Erythroblast (primary cell): ENCODE measurements around the gene HSDL1.

Experiments used
- DNase-seq, 2 experiments: peaks; one replicate each; lab custom pipeline; 2025; lab: John Stamatoyannopoulos, UW
- GATA1 ChIP-seq: IDR thresholded peaks from 2 replicates; pipeline ENCODE4 v1.6.1; 2011; ENCODE audit warnings: low read depth, mild to moderate bottlenecking, control low read depth, low read length, moderate library complexity
- POLR2A ChIP-seq: IDR thresholded peaks from 2 replicates; pipeline ENCODE4 v1.6.1; 2011; ENCODE audit warnings: mild to moderate bottlenecking, low read length

Gene HSDL1

GRCh38 chr16:84165746-84166145 lies 20.8 kb upstream of the HSDL1 start:
- DNase-seq = no peak
- TF ChIP-seq POLR2A (no peak), GATA1 (no peak)

DNA sequence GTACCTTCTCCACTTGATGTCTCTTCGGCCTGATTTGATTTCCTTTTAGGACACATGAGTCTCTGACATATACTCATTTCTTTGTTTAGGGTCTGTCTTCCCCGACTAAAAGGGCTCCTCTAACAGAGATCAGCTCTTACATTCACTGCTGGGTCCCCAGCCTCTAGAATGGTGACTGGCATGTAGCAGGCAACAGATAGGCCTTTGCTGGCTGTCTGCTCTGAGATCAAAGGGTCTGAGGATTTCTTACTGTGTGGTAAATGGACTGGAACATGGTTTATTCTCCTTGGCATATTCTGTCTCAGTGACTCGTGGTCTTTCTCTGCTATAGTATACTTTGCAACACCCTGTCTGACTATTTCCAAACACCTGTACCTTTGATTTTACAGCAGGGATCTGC lies 16.8 kb upstream of the HSDL1 start:
- TF ChIP-seq GATA1 = no peak
- no peak for TF ChIP-seq POLR2A

GRCh38 chr16:84161037-84161436 lies 16.1 kb upstream of the HSDL1 start:
- TF ChIP-seq GATA1 (no peak), POLR2A (no peak)

More for the DNA sequence above, 16.8 kb upstream of the HSDL1 start:
- no peak for DNase-seq

GRCh38 chr16:84159800-84160199 lies 14.8 kb upstream of the HSDL1 start:
- TF ChIP-seq GATA1 = no peak

More at GRCh38 chr16:84161037-84161436, 16.1 kb upstream of the HSDL1 start:
- no peak for DNase-seq

DNA sequence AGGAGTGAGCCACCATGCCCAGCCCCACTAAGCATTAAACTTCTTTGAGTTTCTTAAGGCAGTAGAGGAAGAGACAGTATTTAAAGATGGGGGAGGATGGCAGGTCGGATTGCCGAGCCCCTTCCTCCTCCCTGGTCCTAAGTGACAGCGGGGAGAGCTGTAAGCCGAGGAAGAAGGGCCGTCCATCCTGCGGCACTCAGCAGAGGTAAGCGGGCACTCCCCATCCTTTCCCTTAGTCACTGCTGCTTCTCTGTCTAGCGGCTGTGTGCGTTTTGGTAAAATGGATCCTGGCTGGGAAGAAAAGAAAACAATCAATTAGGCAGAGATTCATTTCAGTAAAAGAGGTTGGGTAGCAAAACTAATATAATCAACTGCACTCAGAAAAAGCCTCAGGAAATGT lies 14.0 kb upstream of the HSDL1 start:
- TF ChIP-seq POLR2A (no peak), GATA1 (no peak)
- DNase-seq = no peak

More at GRCh38 chr16:84159800-84160199, 14.8 kb upstream of the HSDL1 start:
- DNase-seq = no peak

DNA sequence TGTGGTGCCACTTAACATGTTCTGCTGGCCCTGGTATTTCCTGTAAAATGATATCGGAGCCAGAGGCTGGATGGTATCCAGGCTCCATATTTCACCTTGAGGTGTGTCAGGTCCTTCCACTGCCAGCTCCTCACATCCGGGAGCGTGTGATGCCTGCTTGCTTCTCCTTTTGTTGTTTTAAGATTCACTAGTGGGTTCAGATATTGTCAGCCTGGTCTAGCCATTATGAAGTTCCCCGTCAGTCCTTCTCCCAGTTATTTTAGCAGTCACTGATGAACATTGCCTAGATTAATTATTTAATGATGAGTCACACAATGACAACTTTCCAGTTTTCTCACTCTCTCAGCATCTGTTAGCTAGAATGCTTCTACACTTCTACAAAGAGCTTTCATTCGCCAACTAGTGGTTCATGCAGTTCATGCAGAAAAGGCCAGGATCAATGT lies 11.4 kb upstream of the HSDL1 start:
- TF ChIP-seq POLR2A = no peak
- no peak for TF ChIP-seq GATA1
- DNase-seq = no peak

- TF ChIP-seq POLR2A (no peak), GATA1 (no peak)
- DNase-seq = peak; percentile 18 to 39
Measured at GRCh38 chr16:84155771-84156170, 10.8 kb upstream of the HSDL1 start.

DNA sequence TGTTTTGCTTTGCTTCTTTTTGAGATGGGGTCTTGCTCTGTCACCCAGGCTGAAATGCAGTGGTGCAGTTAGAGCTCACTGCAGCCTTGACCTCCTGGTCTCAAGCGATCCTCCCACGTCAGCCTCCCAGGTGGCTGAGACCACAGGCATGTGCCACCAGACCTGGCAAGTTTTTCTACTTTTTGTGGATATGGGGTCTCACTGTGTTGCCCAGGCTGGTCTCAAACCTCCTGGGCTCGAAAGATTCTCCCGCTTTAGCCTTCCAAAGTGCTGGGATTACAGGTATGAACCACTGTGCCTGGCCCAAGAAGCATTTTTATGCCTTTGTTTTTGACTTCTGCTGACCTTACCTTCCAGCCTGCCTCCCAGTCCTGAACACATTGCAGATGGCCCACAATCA lies 10.2 kb upstream of the HSDL1 start:
- TF ChIP-seq GATA1 (no peak), POLR2A (no peak)

GRCh38 chr16:84153660-84154214 lies 8.8 kb upstream of the HSDL1 start:
- DNase-seq = no peak
- TF ChIP-seq GATA1 (no peak), POLR2A (no peak)

More for the DNA sequence above, 10.2 kb upstream of the HSDL1 start:
- DNase-seq = no peak

GRCh38 chr16:84150926-84151325 lies 5.9 kb upstream of the HSDL1 start:
- TF ChIP-seq POLR2A = no peak
- no peak for DNase-seq

- TF ChIP-seq POLR2A (no peak), GATA1 (no peak)
Measured at GRCh38 chr16:84144209-84144858, 643 bp downstream of the HSDL1 start.

DNA sequence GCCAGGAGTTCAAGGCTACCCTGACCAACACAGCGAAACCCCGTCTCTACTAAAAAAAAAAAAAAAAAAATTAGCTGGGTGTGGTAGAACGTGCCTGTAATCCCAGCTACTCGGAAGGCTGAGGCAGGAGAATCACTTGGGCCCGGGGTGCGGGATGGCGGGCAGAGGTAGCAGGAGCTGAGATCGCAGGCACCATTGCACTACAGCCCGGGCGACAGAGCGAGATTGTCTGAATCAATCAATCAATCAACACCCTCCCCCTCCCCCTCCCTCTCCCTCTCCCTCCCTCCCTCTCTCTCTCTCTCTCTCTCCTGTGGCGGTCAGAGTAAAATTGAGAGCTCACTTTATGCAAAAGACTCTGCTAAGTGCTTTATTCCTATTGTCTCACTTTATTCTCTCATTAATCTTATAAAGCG lies 1.2 kb downstream of the HSDL1 start:
- DNase-seq = peak; percentile 24 to 26

More at GRCh38 chr16:84144209-84144858, 643 bp downstream of the HSDL1 start:
- DNase-seq = peak; percentile 53 to 61

DNA sequence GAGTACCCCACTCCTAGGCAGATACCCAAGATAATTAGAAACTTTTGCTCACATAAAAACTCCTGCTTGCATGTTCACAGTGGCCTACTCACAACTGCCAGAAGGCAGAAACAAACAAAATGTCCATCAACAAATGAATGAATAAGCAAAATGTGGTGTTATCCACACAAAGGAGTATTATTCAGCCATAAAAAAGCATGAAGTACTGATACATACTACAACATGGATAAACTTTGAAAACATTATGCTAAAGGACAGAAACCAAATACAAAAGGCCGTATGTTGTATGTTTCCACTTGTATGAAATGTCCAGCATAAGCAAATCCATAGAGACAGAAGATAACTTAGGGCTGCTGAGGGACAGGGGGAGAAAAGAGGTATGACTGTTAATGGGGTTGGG lies 1.9 kb downstream of the HSDL1 start:
- DNase-seq = no peak
- TF ChIP-seq GATA1 (no peak), POLR2A (no peak)

More for the DNA sequence above, 1.2 kb downstream of the HSDL1 start:
- TF ChIP-seq GATA1 (no peak), POLR2A (no peak)

DNA sequence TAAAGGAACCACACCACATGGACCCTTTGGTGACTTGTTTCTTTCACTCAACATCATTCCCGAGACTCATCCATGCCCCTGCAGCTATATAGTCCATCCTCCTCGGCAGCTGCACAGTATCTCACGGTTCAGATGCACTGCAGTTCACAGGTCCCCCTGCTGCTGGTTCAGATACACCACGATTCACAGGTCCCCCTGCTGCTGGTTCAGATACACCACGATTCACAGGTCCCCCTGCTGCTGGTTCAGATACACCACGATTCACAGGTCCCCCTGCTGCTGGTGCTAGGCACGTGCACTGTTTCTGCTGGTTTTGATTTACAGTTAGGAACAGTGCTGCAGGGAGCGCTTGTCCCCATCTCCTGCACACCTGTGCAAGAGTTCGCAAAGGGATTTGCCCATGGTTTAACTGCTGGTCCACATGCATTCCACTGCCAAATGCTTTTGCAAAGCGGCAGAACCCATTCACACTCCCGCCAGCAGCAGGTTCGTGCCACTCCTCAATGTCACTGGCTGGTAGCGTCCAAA lies 3.8 kb downstream of the HSDL1 start:
- DNase-seq = peak in 1 of 2 experiments; percentile 36
- TF ChIP-seq GATA1 (no peak), POLR2A (no peak)
